NCI-H2029 (cell line): Measurements from ENCODE around the gene CCNB2.
A peak's percentile ranks its signal among the peaks of the same experiment; 100 is the strongest.
"Not testable (repeated sequence)": the region's sequence is repeated elsewhere in the genome, so short reads cannot be mapped to it uniquely, and the experiment has no call there.

ENCODE experiments used
- DNase-seq: peaks from one replicate; lab custom pipeline; 2025; lab: John Stamatoyannopoulos, UW

The CCNB2 gene

GRCh38 chr15:59133929-59134427 is 29.0 kb downstream of the CCNB2 start:
- no peak for DNase-seq

GRCh38 chr15:59137566-59137965 is 32.6 kb downstream of the CCNB2 start:
- DNase-seq, result no peak

- no peak for DNase-seq
Observed at GRCh38 chr15:59138243-59138642, 33.3 kb downstream of the CCNB2 start.

- DNase-seq, result no peak
Observed at GRCh38 chr15:59140422-59141226, 35.7 kb downstream of the CCNB2 start.

GRCh38 chr15:59143281-59143680 is 38.3 kb downstream of the CCNB2 start:
- no peak for DNase-seq

- not testable (repeated sequence) for DNase-seq
Observed at GRCh38 chr15:59144594-59144993, 39.6 kb downstream of the CCNB2 start.

GRCh38 chr15:59147666-59148065 is 42.7 kb downstream of the CCNB2 start:
- DNase-seq, result no peak

- no peak for DNase-seq
Observed at GRCh38 chr15:59148153-59148833, 43.3 kb downstream of the CCNB2 start.

GRCh38 chr15:59150185-59150584 is 45.2 kb downstream of the CCNB2 start:
- DNase-seq, result no peak

GRCh38 chr15:59152694-59153450 is 47.9 kb downstream of the CCNB2 start:
- DNase-seq, result no peak

GRCh38 chr15:59153466-59153865 is 48.5 kb downstream of the CCNB2 start:
- no peak for DNase-seq

- no peak for DNase-seq
Observed at GRCh38 chr15:59154243-59154642, 49.3 kb downstream of the CCNB2 start.

- DNase-seq, result no peak
Observed at GRCh38 chr15:59155431-59155830, 50.5 kb downstream of the CCNB2 start.

- DNase-seq, result no peak
Observed at GRCh38 chr15:59157396-59157795, 52.5 kb downstream of the CCNB2 start.

- no peak for DNase-seq
Observed at GRCh38 chr15:59157840-59158700, 53.1 kb downstream of the CCNB2 start.

GRCh38 chr15:59158701-59159034 is 53.7 kb downstream of the CCNB2 start:
- DNase-seq, result peak; percentile 58

- DNase-seq, result no peak
Observed at GRCh38 chr15:59159210-59159609, 54.3 kb downstream of the CCNB2 start.

GRCh38 chr15:59160880-59161593 is 56.1 kb downstream of the CCNB2 start:
- DNase-seq, result peak; percentile 33

GRCh38 chr15:59162080-59162479 is 57.1 kb downstream of the CCNB2 start:
- DNase-seq, result not testable (repeated sequence)

- no peak for DNase-seq
Observed at GRCh38 chr15:59165726-59166125, 60.8 kb downstream of the CCNB2 start.

GRCh38 chr15:59166166-59166565 is 61.2 kb downstream of the CCNB2 start:
- no peak for DNase-seq
